NCI-H2107 treated with DMSO at 0.1 percent for 48 hours (cell line): ENCODE results near the gene SMC1B.

Experiments
- DNase-seq: peaks from one replicate; lab custom pipeline; 2025; ENCODE audit not compliant: unreplicated experiment; lab: John Stamatoyannopoulos, UW

The SMC1B gene

DNA sequence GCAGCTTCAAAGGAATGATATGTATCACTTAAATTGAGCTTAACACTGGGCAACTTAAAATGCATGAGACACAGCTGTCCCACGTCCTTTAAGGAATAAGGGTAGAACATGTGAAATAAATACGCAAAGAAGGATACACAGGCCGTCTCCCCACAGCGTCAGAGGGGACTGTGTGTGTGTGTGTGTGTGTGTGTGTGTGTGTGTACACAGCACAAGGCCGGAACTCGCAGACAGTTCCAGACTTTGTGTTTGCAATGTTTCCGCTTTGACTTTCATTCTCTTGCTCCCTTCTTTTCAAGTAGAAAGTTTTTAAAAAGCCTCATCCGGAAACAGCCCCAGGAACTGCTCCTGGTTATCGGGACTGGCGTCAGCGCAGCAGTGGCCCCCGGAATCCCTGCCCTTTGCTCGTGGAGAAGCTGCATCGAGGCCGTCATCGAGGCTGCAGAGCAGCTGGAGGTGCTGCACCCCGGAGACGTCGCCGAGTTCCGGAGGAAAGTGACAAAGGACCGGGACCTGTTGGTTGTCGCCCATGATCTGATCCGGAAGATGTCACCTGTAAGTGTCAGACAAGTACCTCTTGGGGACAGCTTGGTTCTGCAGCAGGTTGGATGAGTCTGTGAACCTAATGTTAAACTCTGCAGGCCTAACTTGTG is 90.4 kb downstream of the SMC1B start:
- DNase-seq, result no peak

DNA sequence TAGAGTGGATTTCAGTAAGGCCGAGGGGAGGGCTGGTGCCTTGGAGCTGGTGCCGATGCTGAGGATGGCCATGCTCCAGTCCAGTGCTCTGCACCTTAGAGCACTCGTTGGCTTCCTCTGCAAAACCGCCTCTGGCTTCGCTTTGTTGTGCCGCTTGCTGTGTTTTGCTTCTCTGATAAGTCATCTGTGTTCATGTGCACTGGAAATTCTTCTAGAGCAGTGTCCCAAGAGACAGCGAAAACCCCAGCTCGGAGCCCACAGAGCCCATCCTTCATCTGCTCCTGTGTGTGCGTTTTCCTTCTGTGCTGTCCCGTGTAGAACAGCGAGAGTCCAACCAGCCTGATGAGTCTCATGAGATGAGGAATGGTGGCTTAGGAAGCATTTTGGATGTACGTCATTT is 91.6 kb downstream of the SMC1B start:
- DNase-seq, result no peak

DNA sequence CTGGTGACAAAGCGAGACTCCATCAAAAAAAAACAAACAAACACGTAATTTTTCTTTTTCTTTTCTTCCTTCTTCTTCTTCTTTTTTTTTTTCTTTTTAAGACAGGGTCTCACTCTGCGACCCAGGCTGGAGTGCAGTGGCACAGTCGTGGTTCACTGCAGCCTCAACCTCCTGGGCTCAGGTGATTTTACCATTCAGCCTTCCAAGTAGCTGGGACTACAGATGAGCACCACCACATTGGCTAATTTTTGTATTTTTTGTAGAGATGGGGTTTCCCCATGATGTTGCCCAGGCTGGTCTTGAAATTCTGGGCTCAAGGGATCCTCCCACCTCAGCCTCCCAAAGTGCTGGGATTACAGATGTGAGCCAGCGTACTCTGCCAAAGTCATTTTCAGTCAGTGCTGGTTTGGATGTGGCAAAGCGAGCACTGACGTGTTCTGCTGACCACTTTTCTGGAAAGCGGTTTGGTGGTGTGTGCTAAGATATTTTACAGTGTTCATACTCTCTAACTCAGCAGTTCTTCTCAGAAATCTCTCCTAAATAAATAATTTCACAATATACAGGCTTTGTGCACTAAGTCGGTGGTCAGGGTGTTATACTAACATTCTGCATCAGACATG is 92.9 kb downstream of the SMC1B start:
- no peak for DNase-seq

- DNase-seq, result no peak
Observed at GRCh38 chr22:45319324-45319685, 94.1 kb downstream of the SMC1B start.

GRCh38 chr22:45318558-45319323 is 94.7 kb downstream of the SMC1B start:
- DNase-seq, result no peak

GRCh38 chr22:45318168-45318557 is 95.2 kb downstream of the SMC1B start:
- DNase-seq, result peak; percentile 57

DNA sequence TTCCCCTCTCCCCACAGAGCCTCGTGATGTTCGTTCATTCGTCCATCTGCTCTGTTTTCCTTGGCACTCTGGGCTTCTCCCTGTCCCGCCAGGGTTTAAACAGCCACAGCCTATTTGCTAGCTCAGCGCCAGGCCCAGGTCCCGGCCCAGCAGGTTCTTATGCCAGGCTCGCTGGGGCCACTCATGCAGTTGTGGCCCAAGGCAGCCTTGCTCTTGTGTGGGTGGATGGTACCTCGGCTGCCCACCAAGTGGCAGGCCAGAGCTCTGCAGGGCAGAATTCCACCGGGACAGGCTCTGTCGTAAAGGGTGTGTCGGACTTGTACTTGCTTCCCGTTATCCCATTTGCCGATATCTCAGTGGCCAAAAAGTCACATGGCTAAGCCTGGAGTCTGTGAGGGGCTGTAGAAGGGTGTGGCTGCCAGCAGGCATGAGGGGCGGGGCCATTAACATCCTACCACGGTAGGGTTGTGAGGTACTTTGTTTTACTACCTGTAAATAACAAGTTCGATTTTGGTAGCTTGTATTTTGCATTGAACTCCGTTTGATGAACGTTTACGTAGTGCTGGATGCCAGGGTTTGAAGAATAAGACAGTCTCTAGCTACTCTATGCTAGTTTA is 95.7 kb downstream of the SMC1B start:
- DNase-seq, result no peak

GRCh38 chr22:45316796-45317526 is 96.4 kb downstream of the SMC1B start:
- no peak for DNase-seq

- DNase-seq, result no peak
Observed at GRCh38 chr22:45314786-45315185, 98.6 kb downstream of the SMC1B start.

DNA sequence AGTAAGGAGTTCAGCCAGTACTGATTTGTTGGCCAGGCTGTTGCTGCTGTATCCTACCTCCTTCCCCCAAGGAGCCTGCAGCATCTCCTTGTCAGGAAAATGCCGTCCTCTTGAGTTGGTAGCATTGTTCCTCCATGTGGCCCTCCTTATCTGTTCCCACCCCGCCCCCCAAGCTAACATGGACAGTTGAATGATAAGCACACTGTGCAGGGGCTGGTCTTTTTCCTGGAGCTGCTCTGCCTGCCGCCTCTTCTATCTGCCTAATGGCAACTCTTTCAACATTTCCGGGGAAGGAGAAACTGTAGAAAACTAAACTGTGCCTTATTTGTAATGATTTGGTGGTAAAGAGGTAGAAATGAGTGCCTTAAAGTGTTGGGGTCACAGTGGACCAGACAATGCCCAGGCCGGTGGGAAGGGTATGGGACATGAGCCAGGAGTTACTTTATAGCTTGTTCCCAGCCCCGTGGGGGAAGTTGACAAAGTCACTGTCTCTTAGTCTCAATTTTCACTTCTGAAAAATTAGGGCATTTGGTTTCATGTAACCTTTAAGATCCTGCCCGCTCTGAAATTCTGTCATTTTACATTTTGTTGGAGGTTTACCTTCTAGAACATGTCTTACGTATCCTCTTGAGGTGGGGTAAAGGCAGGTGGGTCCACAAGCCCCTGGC is 99.2 kb downstream of the SMC1B start:
- no peak for DNase-seq

- DNase-seq, result no peak
Observed at GRCh38 chr22:45312856-45313255, 100.5 kb downstream of the SMC1B start.

DNA sequence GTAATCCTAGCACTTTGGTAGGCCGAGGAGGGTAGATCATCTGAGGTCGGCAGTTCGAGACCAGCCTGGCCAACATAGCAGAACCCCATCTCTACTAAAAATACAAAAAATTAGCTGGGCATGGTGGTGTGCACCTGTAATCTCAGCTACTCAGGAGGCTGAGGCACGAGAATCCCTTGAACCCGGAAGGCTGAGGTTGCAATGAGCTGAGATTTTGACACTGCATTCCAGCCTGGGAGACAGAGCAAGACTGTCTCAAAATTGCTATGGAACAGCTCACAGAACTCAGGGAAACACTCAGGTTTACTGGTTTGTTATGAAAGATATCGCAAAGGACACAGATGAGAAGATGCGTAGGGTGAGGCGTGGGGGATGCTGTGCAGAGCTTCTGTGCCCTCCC is 101.0 kb downstream of the SMC1B start:
- DNase-seq, result no peak

GRCh38 chr22:45310977-45311531 is 102.3 kb downstream of the SMC1B start:
- no peak for DNase-seq

DNA sequence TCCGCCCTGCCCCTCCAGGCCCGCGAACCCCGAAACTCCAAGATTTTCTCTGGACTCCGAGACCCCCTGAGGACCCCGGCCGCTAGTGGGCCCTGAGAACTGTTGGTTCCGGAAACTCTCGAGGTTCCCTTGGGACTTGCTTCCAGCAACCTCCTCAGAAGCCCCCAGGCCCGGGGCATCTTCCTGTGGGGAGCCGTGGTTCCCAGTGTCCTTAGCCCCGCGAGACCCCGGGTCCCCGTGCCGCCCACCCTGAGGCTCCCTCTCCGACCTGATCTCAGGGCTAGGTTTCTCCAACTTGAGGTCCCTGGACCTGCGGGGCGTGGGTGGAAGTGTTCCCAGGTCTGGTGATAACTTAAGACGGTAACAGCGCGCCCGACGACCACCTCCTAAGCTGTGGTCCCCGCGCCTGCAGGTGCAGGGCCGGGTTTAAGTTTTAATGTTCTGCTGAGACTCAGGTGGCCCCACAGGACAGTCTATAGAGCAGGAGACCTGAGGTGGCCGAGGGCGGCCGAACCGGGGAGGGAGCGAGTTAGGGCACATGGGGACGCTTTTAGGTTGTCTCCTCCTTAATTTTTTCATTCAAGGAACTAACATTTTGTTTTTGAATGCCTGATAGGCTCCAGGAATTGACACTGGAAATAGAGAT is 102.9 kb downstream of the SMC1B start:
- no peak for DNase-seq

DNA sequence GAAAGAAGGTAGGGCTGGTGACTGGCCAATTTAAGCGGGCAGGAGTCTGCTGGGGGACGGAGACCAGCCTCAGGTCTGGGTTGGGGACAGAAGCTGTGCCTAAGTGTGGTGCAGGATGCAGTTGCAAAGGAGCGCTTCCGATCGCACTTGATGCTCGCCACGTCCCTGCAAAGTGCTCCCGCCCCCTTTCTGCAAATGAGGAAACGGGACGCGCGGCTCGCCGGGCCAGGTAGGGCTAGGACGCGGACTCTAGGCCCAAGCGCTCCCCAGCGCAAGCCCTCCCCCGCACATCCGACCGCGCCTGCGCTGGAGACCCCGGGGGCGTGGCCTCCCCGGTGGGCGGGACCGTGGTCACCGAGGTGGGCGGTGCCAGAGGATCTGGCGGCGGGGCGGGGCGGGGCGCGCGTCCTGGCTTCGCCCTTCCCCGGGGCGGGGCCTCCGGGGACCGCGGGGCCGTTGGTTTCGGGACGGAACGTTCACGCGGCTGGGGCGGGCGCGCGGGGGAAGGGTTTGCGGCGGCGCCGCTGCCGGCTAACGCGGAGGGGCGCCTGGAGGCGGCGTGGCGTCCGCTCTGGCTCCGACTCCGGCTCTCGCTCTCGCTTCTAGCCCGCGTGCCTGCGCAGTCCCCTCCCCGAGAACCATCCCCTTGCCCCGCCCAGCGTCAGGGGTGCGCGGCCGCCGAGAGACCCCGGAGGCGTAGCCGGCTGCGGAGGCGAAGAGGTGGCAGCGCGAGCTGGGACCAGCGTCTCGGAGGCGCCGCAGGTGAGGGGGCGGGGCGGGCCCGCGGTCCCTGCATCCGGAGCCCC is 103.8 kb downstream of the SMC1B start, which contains the start of gene FAM118A:
TSS of gene FAM118A (plus strand) at position 513 of the 806 bp plus-strand sequence. CDS start 12,446 bp downstream, outside the sequence.
- peak; percentile 28 for DNase-seq

DNA sequence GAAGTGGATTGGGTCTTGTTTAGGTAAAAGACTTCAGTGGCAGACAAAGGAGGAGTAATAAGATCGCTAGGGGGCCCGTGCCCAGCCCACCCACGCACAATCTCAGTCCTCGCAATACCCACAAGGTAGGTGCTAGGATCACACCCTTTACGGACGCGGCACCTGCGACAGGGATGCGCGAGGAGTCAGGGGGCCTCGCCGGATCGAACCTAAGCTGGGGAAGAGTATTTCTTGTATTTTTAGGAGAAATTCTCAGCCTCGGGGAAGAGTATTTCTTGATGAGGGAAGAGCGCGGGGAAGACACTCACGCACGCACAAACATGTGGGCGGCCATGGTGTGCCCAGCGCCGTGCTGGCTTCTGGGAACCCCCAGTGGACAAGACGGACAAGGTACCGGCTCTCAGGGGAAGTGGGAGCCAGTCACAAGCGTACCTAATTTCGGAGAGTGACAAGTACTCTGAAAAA is 104.4 kb downstream of the SMC1B start:
- no peak for DNase-seq

DNA sequence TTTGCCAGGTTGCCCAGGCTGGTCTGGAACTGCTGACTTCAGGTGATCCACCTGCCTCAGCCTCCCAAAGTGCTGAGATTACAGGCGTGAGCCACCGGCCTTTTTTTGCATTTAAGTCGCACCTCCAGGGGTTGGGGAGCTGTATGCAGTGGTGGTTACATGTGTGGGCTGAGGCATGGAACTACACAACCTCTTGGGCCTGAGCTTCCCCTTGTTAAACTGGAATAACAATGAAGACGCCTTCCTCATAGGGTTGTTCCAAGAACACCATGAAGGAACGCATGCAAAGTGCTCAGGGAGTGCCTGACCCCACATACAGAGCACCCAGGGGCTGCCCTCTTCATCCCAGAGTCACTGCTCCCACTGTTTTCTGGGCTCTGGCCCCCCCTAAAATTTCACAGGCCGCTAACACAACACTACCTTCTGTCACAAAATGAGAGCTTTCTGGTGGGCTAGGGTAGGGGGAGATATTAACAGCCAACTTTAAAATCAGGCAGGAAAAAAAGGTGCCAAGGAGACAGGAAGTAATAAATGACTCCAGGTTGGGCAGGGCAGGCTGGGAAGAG is 104.9 kb downstream of the SMC1B start:
- no peak for DNase-seq

DNA sequence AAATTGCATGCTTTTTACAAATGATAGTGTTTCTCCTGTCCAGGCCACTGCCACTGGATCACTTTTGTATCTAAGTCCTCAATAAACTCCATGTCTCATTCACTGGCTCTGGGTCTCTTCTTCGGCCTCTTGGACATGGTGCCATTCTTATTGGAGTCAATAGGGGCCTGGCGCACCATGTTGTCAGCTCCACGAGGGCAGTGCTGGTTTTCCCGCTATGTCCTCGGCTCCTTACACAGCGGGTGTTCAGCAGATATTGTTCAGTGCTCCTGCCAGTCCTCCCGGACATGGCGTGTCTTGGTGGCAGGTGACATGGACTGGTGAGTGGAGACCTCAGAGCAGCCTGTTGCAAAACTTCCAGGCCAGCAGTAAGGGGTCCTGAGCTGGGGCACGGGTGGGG is 107.3 kb downstream of the SMC1B start:
- DNase-seq, result no peak
